Adrenal gland (tissue), 12 donors: ENCODE measurements around the gene TAS2R46. TPM values are rescaled to one million over a fixed set of nuclear protein-coding genes. Genes with fewer than 3 reads are reported as not detected.
"Not testable (repeated sequence)": the region's sequence is repeated elsewhere in the genome, so short reads cannot be mapped to it uniquely, and the experiment has no call there.

Source experiments
- DNase-seq, 7 donors: peaks; one replicate each; pipeline ENCODE4 v3.0.0-alpha.2; 2019 to 2020
- H3K27ac ChIP-seq, 5 donors: fragments of 200-600 bp; sonication (generic) in 4 of 5; 1 replicate in 3 of 5; 2 replicates in 2 of 5; pipeline versions ENCODE4 v1.5.1 to v1.8.0; 2016 to 2020; ENCODE audit warnings: mild to moderate bottlenecking in 1 of 5
- H3K27me3 ChIP-seq: fragments of 200-600 bp; 2 replicates; pipeline ENCODE4 v1.8.0; 2021
- H3K36me3 ChIP-seq, 2 donors: fragments of 200-600 bp; replicated peaks in 1 of 2; 1 replicate in 1 of 2; 2 replicates in 1 of 2; pipeline versions ENCODE4 v1.5.1 to v1.8.0; 2018 to 2022
- H3K4me1 ChIP-seq, 2 donors: fragments of 200-600 bp; replicated peaks in 1 of 2; 1 replicate in 1 of 2; 2 replicates in 1 of 2; pipeline versions ENCODE4 v1.5.1 to v1.8.0; 2018 to 2021
- H3K4me3 ChIP-seq, 4 donors: fragments of 200-600 bp; sonication (generic) in 3 of 4; one replicate each; pipeline ENCODE4 v1.5.1; 2016 to 2018
- H3K9me3 ChIP-seq, 3 donors: fragments of 200-600 bp; sonication (generic) in 1 of 3; replicated peaks in 1 of 3; 1 replicate in 2 of 3; 2 replicates in 1 of 3; pipeline versions ENCODE4 v1.5.1 to v1.8.0; 2016 to 2021
- POLR2A ChIP-seq, 2 donors: fragments of 450-650 bp; IDR thresholded peaks; one replicate each; pipeline ENCODE4 v1.6.1; 2017; ENCODE audit warnings: antibody characterized with exemption in 2 of 2, mild to moderate bottlenecking in 2 of 2, moderate library complexity in 1 of 2
- WGBS, 4 donors: extraction: QIAGEN DNeasy Blood & Tissue Kit in 2 of 4; methylation state at CpG; one replicate each; pipeline versions ENCODE4 v1.1.5 to v1.1.7; 2013 to 2017; 5-methylcytosine and 5-hydroxymethylcytosine counted together
- intact Hi-C, 2 donors: fragments of 100-400 bp; cut with DNase I; formaldehyde crosslinking; loops; one replicate each; pipeline versions ENCODE4 v1.14.1 to v1.15.0; 2022 to 2023
- polyA plus RNA-seq, 3 donors: library from polyadenylated mRNA; stranded (reverse); fragments of 200-250 nt in 2 of 3; fragments of 350-450 nt in 1 of 3; fragmentation: Illumina TruSeq in 1 of 3; extraction: RNeasy Lipid Tissue Mini Kit (QIAGEN cat#74804) in 1 of 3; gene quantifications; one replicate each; pipeline ENCODE4 v1.2.3, GENCODE V29; 2013 to 2014
- total RNA-seq, 9 donors: library from RNA; depleted of rRNA in 4 of 9; stranded (reverse); fragments of >200 nt in 4 of 9; fragments of 120-200 nt in 1 of 9; fragmentation: NEBNext Ultra II Directional in 1 of 9; extraction: Animal tissue kit (Norgen Biotek cat#: 25700) in 1 of 9; gene quantifications; one replicate each; pipeline versions ENCODE4 v1.1.0 to v1.2.4, GENCODE V29; 2013 to 2023
- TF ChIP-seq, protein P1 (sequence below), 6 experiments: fragments of 450-650 bp in 4 of 6; fragments of 200-600 bp in 2 of 6; sonication (generic) in 1 of 6; IDR thresholded peaks; 1 replicate in 5 of 6; 2 replicates in 1 of 6; pipeline versions ENCODE4 v1.5.1 to v1.8.0; 2016 to 2021; ENCODE audit warnings: antibody characterized with exemption in 6 of 6, mild to moderate bottlenecking in 2 of 6, moderate library complexity in 1 of 6
- donor health status: healthy with polysubstance abuse.
- donor health status: Bipolar disorder and iron deficiency.
- donor health status: DM: yes; HTN: yes; CAD: no.
- donor health status: DM: no; HTN: no; CAD: no.
- donor health status: DM: no; HTN: no; CAD: no.
- donor health status: DM: yes; HTN: yes; CAD: no.

TAS2R46 gene
- total and polyA plus RNA-seq, 12 donors: 0.10 to 7.8 (median 1.3) TPM; not detected in 2

- WGBS, 4 donors: 92 to 97% (median 96%) methylated on average over 3 of the region's 3 CpGs
- H3K27me3 ChIP-seq: no peaks in the 10 kb centered on the region
- no peak overlapping the region for H3K4me3 ChIP-seq
- peaks cover 3 to 13% of the 10 kb centered on the region in 2 donors for H3K4me1 ChIP-seq
- no peaks in the 10 kb centered on the region for H3K36me3 ChIP-seq
- H3K9me3 ChIP-seq: no peaks in the 10 kb centered on the region
- no peak for TF ChIP-seq POLR2A (IDR thresholded peaks at IDR 0.05)
- TF ChIP-seq, protein P1, sequence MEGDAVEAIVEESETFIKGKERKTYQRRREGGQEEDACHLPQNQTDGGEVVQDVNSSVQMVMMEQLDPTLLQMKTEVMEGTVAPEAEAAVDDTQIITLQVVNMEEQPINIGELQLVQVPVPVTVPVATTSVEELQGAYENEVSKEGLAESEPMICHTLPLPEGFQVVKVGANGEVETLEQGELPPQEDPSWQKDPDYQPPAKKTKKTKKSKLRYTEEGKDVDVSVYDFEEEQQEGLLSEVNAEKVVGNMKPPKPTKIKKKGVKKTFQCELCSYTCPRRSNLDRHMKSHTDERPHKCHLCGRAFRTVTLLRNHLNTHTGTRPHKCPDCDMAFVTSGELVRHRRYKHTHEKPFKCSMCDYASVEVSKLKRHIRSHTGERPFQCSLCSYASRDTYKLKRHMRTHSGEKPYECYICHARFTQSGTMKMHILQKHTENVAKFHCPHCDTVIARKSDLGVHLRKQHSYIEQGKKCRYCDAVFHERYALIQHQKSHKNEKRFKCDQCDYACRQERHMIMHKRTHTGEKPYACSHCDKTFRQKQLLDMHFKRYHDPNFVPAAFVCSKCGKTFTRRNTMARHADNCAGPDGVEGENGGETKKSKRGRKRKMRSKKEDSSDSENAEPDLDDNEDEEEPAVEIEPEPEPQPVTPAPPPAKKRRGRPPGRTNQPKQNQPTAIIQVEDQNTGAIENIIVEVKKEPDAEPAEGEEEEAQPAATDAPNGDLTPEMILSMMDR (IDR thresholded peaks at IDR 0.05): no peak
- no peak overlapping the region for H3K27ac ChIP-seq
- intact Hi-C loops: no loop called here
- DNase-seq: no peak
Measured at GRCh38 chr12:11059041-11059440, 3.1 kb downstream of the TAS2R46 start.

DNA sequence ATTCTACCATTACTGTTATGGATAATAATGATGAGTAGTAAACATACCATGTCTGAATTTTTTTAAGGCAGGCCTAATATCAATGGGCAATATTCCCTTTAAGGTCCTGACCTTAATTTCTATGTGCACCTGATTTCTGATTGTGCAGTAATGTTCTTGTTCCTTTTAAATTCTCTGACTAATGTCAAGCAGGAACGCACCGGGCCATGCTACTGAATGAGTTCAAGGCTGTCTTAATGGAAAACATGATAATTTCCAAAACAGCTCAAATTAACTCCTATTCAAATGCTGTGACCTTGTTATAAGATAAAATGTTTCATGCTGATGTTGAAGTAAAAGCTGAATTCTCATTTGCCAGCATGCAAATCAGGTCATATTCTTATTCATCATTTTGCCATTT, 6.8 kb downstream of the TAS2R46 start:
- 41 to 49% (median 47%) methylated on average over 2 of the region's 2 CpGs for WGBS, 4 donors
- DNase-seq: peak; percentile 49 to 87 (median 74)
- Histone ChIP-seq H3K9me3 (no peaks in the 10 kb centered on the region), H3K4me1 (peaks cover 3 to 5% of the 10 kb centered on the region in 2 donors), H3K27ac (peak overlapping the region in 4 of 5 donors; percentile 27 to 81 (median 56)), H3K4me3 (no peak overlapping the region), H3K36me3 (no peaks in the 10 kb centered on the region), H3K27me3 (no peaks in the 10 kb centered on the region)
- intact Hi-C loops: no loop called here
- TF ChIP-seq POLR2A (IDR thresholded peaks at IDR 0.05): no peak
- TF ChIP-seq, protein P1 (IDR thresholded peaks at IDR 0.05): no peak

- peak overlapping the region in 1 of 5 donors; percentile 23 for H3K27ac ChIP-seq
- H3K4me1 ChIP-seq, H3K4me3 ChIP-seq, H3K27me3 ChIP-seq, H3K36me3 ChIP-seq, H3K9me3 ChIP-seq, intact Hi-C loops, DNase-seq: not testable (repeated sequence)
- WGBS, 4 donors: 84 to 91% (median 88%) methylated on average over 7 of the region's 7 CpGs
Measured at GRCh38 chr12:11049806-11050531, 12.1 kb downstream of the TAS2R46 start.

GRCh38 chr12:11041366-11041765, 20.7 kb downstream of the TAS2R46 start:
- H3K9me3 ChIP-seq, H3K36me3 ChIP-seq, H3K4me1 ChIP-seq, intact Hi-C loops, DNase-seq, H3K27ac ChIP-seq, H3K4me3 ChIP-seq, H3K27me3 ChIP-seq: not testable (repeated sequence)
- WGBS, 4 donors: 76 to 98% (median 87%) methylated on average over 2 of the region's 2 CpGs

- TF ChIP-seq, protein P1 (IDR thresholded peaks at IDR 0.05): no peak
- no peak for TF ChIP-seq POLR2A (IDR thresholded peaks at IDR 0.05)
- no peak overlapping the region for H3K27ac ChIP-seq
- no peaks in the 10 kb centered on the region for H3K9me3 ChIP-seq
- WGBS, 4 donors: 93 to 100% (median 95%) methylated on average over 1 of the region's 1 CpG
- no peaks in the 10 kb centered on the region for H3K36me3 ChIP-seq
- no peaks in the 10 kb centered on the region for H3K27me3 ChIP-seq
- intact Hi-C loops: no loop called here
- H3K4me1 ChIP-seq: peaks cover 0 to 4% of the 10 kb centered on the region in 2 donors
- no peak overlapping the region for H3K4me3 ChIP-seq
- DNase-seq: no peak
Measured at GRCh38 chr12:11040162-11040561, 21.9 kb downstream of the TAS2R46 start.
